H1 (cell line): ENCODE measurements around the gene FAM171A1. TPM values are rescaled to one million over a fixed set of nuclear protein-coding genes. Genes with fewer than 3 reads are reported as not detected.

Experiments
- CTCF ChIA-PET: fragments of 300-600 bp; sonication (Branson Sonifier 250); formaldehyde crosslinking; loops from one replicate; lab custom pipeline; 2021; ENCODE audit not compliant: partially characterized antibody; lab: Charles Lee
- POLR2A ChIA-PET: fragments of 300-600 bp; sonication (Branson Sonifier 250); formaldehyde crosslinking; loops from one replicate; lab custom pipeline; 2021; ENCODE audit warnings: inconsistent platforms; ENCODE audit not compliant: partially characterized antibody; lab: Charles Lee
- DNase-seq, 2 experiments: peaks; one replicate each; pipeline versions ENCODE4 v3.0.0 to v3.0.0-alpha.2; 2010 to 2022; ENCODE audit warnings: low spot score in 2 of 2, low read depth in 1 of 2, mixed read lengths in 1 of 2
- FAIRE-seq: peaks from 2 replicates; lab custom pipeline; 2011; peaks lifted over from hg19 to GRCh38; lab: Jason Lieb, UNC
- H2AFZ ChIP-seq: 2 replicates; pipeline ENCODE4 v1.8.1; 2012; ENCODE audit warnings: low read length, inconsistent platforms
- H2AK5ac ChIP-seq: 2 replicates; pipeline ENCODE4 v1.6.1; 2013; ENCODE audit warnings: low read depth, low read length
- H2BK120ac ChIP-seq: replicated peaks from 2 replicates; pipeline ENCODE3; 2013; ENCODE audit warnings: low read depth, low read length, inconsistent platforms
- H2BK12ac ChIP-seq: 2 replicates; pipeline ENCODE4 v1.6.1; 2013; ENCODE audit warnings: low read depth, low read length
- H2BK15ac ChIP-seq: 2 replicates; pipeline ENCODE4 v1.6.1; 2013; ENCODE audit warnings: low read length
- H2BK20ac ChIP-seq: 2 replicates; pipeline ENCODE4 v1.6.1; 2013; ENCODE audit warnings: low read length
- H2BK5ac ChIP-seq: 2 replicates; pipeline ENCODE4 v1.6.1; 2013; ENCODE audit warnings: low read depth, low read length
- H3K14ac ChIP-seq: 2 replicates; pipeline ENCODE4 v1.6.1; 2013; ENCODE audit warnings: inconsistent platforms; ENCODE audit not compliant: insufficient read length
- H3K18ac ChIP-seq: 2 replicates; pipeline ENCODE4 v1.6.1; 2013; ENCODE audit warnings: low read length; ENCODE audit errors: extremely low read depth
- H3K23ac ChIP-seq: 2 replicates; pipeline ENCODE4 v1.6.1; 2013; ENCODE audit warnings: inconsistent platforms; ENCODE audit not compliant: insufficient read length
- H3K23me2 ChIP-seq: 2 replicates; pipeline ENCODE4 v1.6.1; 2013; ENCODE audit warnings: low read depth, low read length
- H3K27ac ChIP-seq: 2 replicates; pipeline ENCODE4 v1.6.1; 2011; ENCODE audit warnings: low read depth, low read length, inconsistent platforms
- H3K27me3 ChIP-seq, 4 experiments: replicated peaks in 1 of 4; 1 replicate in 1 of 4; 2 replicates in 3 of 4; pipeline versions ENCODE4 v1.6.1 to v1.8.1; 2011 to 2013; ENCODE audit warnings: low read length in 3 of 4, mild to moderate bottlenecking in 3 of 4, inconsistent platforms in 2 of 4, mixed read lengths in 2 of 4, moderate library complexity in 1 of 4; ENCODE audit not compliant: control insufficient read depth in 3 of 4, insufficient read depth in 3 of 4; ENCODE audit errors: extremely low read depth in 1 of 4
- H3K36me3 ChIP-seq, 4 experiments: 2 replicates each; pipeline versions ENCODE4 v1.6.1 to v1.8.1; 2011 to 2013; ENCODE audit warnings: mild to moderate bottlenecking in 4 of 4, low read length in 3 of 4, moderate library complexity in 2 of 4, control low read depth in 1 of 4, inconsistent platforms in 1 of 4; ENCODE audit not compliant: insufficient read depth in 4 of 4, control insufficient read depth in 2 of 4
- H3K4ac ChIP-seq: replicated peaks from 2 replicates; pipeline ENCODE3; 2013; ENCODE audit warnings: low read length, low read depth, mixed read lengths, inconsistent platforms; ENCODE audit not compliant: insufficient read length
- H3K4me1 ChIP-seq, 4 experiments: replicated peaks in 1 of 4; 1 replicate in 1 of 4; 2 replicates in 3 of 4; pipeline versions ENCODE4 v1.6.1 to v1.8.1; 2011 to 2013; ENCODE audit warnings: low read length in 3 of 4, inconsistent platforms in 2 of 4, mixed read lengths in 1 of 4; ENCODE audit not compliant: insufficient read depth in 4 of 4, control insufficient read depth in 3 of 4
- H3K4me2 ChIP-seq, 2 experiments: 2 replicates each; pipeline versions ENCODE4 v1.6.1 to v1.8.1; 2011 to 2013; ENCODE audit warnings: low read depth in 2 of 2, low read length in 2 of 2, control low read depth in 1 of 2, inconsistent platforms in 1 of 2, mild to moderate bottlenecking in 1 of 2; ENCODE audit not compliant: insufficient read depth in 1 of 2
- H3K4me3 ChIP-seq, 4 experiments: fragments of 200-600, 300-600 bp in 1 of 4; sonication (generic), shearing (Covaris generic), sonication (Bioruptor Twin) in 1 of 4; 2 replicates each; pipeline versions ENCODE4 v1.5.1 to v1.8.1; 2011 to 2016; ENCODE audit warnings: low read length in 4 of 4, low read depth in 3 of 4, control low read depth in 2 of 4, inconsistent platforms in 2 of 4, mild to moderate bottlenecking in 2 of 4, mixed read lengths in 1 of 4, moderate library complexity in 1 of 4; ENCODE audit not compliant: insufficient read depth in 2 of 4; ENCODE audit errors: extremely low read depth in 1 of 4
- H3K56ac ChIP-seq: replicated peaks from 2 replicates; pipeline ENCODE3; 2013; ENCODE audit warnings: low read depth, mild to moderate bottlenecking, mixed read lengths, low read length, inconsistent platforms; ENCODE audit not compliant: insufficient read length
- H3K79me1 ChIP-seq: 2 replicates; pipeline ENCODE4 v1.6.1; 2013; ENCODE audit warnings: low read depth, low read length, control low read depth
- H3K79me2 ChIP-seq, 2 experiments: 2 replicates each; pipeline versions ENCODE4 v1.6.1 to v1.8.1; 2012 to 2013; ENCODE audit warnings: low read length in 2 of 2, mild to moderate bottlenecking in 2 of 2, inconsistent platforms in 1 of 2; ENCODE audit not compliant: insufficient read depth in 2 of 2, control insufficient read depth in 1 of 2
- H3K9ac ChIP-seq, 4 experiments: replicated peaks in 1 of 4; 1 replicate in 1 of 4; 2 replicates in 3 of 4; pipeline versions ENCODE4 v1.6.1 to v1.8.1; 2011 to 2013; ENCODE audit warnings: low read depth in 3 of 4, low read length in 3 of 4, control low read depth in 2 of 4, mild to moderate bottlenecking in 2 of 4, moderate library complexity in 2 of 4, inconsistent platforms in 1 of 4; ENCODE audit errors: extremely low read depth in 1 of 4
- H3K9me3 ChIP-seq, 2 experiments: 2 replicates each; pipeline versions ENCODE4 v1.6.1 to v1.8.1; 2012 to 2013; ENCODE audit warnings: mild to moderate bottlenecking in 2 of 2, moderate library complexity in 2 of 2, control low read depth in 1 of 2, inconsistent platforms in 1 of 2, low read depth in 1 of 2, low read length in 1 of 2, mixed read lengths in 1 of 2; ENCODE audit not compliant: insufficient read depth in 2 of 2
- H4K20me1 ChIP-seq, 2 experiments: replicated peaks in 1 of 2; 2 replicates each; pipeline versions ENCODE3 to v1.8.1; 2011 to 2013; ENCODE audit warnings: inconsistent platforms in 2 of 2, low read length in 2 of 2, mild to moderate bottlenecking in 1 of 2; ENCODE audit not compliant: insufficient read depth in 2 of 2, control insufficient read depth in 1 of 2
- H4K5ac ChIP-seq: 2 replicates; pipeline ENCODE4 v1.6.1; 2013; ENCODE audit warnings: low read length, low read depth, mixed read lengths, inconsistent platforms; ENCODE audit not compliant: insufficient read length
- H4K8ac ChIP-seq: 2 replicates; pipeline ENCODE4 v1.8.0; 2013; ENCODE audit warnings: mild to moderate bottlenecking, moderate library complexity, low read length, inconsistent platforms; ENCODE audit not compliant: insufficient read depth; ENCODE audit errors: extremely low read depth
- H4K91ac ChIP-seq: replicated peaks from 2 replicates; pipeline ENCODE3; 2013; ENCODE audit warnings: low read length, mixed read lengths, inconsistent platforms; ENCODE audit not compliant: insufficient read length
- BACH1 ChIP-seq: IDR thresholded peaks from 2 replicates; pipeline ENCODE4 v1.6.1; 2012; ENCODE audit warnings: low read length, improper control_type of control experiment
- CEBPB ChIP-seq: IDR thresholded peaks from 2 replicates; pipeline ENCODE4 v1.6.1; 2012; ENCODE audit warnings: low read depth, low read length
- CREB1 ChIP-seq: IDR thresholded peaks from 2 replicates; pipeline ENCODE4 v1.6.1; 2012; ENCODE audit warnings: inconsistent platforms
- CTBP2 ChIP-seq: IDR thresholded peaks from 2 replicates; pipeline ENCODE4 v1.7.0; 2011; ENCODE audit warnings: borderline replicate concordance, mild to moderate bottlenecking, moderate library complexity, mixed read lengths, low read length; ENCODE audit not compliant: insufficient read depth, insufficient read length
- EZH2 ChIP-seq: fragments of 200-600 bp; sonication (generic); IDR thresholded peaks from 2 replicates; pipeline ENCODE4 v1.7.1; 2012; ENCODE audit warnings: low read depth, mild to moderate bottlenecking, moderate library complexity, low read length, inconsistent platforms; ENCODE audit not compliant: severe bottlenecking
- FOSL1 ChIP-seq: IDR thresholded peaks from 2 replicates; pipeline ENCODE4 v1.6.1; 2011; ENCODE audit warnings: mild to moderate bottlenecking, low read depth, low read length, moderate library complexity; ENCODE audit not compliant: insufficient read depth
- NRF1 ChIP-seq: IDR thresholded peaks from 2 replicates; pipeline ENCODE4 v1.6.1; 2011; ENCODE audit warnings: mild to moderate bottlenecking, low read depth, low read length, improper control_type of control experiment
- PHF8 ChIP-seq: fragments of 200-600 bp; sonication (generic); conservative IDR thresholded peaks from 2 replicates; pipeline ENCODE4 v1.7.1; 2012; ENCODE audit warnings: low read depth, mild to moderate bottlenecking, inconsistent platforms, low read length, moderate library complexity
- RFX5 ChIP-seq: IDR thresholded peaks from 2 replicates; pipeline ENCODE4 v1.6.1; 2011; ENCODE audit warnings: low read depth, low read length, improper control_type of control experiment, borderline replicate concordance
- SP2 ChIP-seq: IDR thresholded peaks from 2 replicates; pipeline ENCODE4 v1.6.1; 2012; ENCODE audit warnings: mild to moderate bottlenecking, low read length, inconsistent platforms
- SUZ12 ChIP-seq: fragments of 200-600 bp; sonication (generic); IDR thresholded peaks from 2 replicates; pipeline ENCODE4 v1.6.1; 2012; ENCODE audit warnings: mild to moderate bottlenecking, inconsistent platforms, low read length, moderate library complexity, mixed read lengths
- TAF7 ChIP-seq: optimal IDR thresholded peaks from 2 replicates; pipeline ENCODE3; 2011; ENCODE audit warnings: low read depth, mild to moderate bottlenecking, inconsistent platforms, low read length, moderate library complexity, borderline replicate concordance
- WGBS, 2 experiments: shearing (Covaris generic) in 1 of 2; methylation state at CpG; one replicate each; pipeline versions ENCODE4 v1.1.6 to v1.1.7; 2013 to 2015; ENCODE audit warnings: low lambda C conversion rate in 2 of 2, mixed read lengths in 2 of 2, inconsistent platforms in 1 of 2, low coverage in 1 of 2, missing lambda C conversion rate in 1 of 2; ENCODE audit not compliant: insufficient replicate concordance in 2 of 2, insufficient coverage in 1 of 2, insufficient read length in 1 of 2; ENCODE audit errors: extremely low coverage in 1 of 2, missing lambda C conversion rate in 1 of 2; 5-methylcytosine and 5-hydroxymethylcytosine counted together
- polyA plus RNA-seq, 7 experiments: library from polyadenylated mRNA; depleted of rRNA in 3 of 7; stranded (reverse) in 5 of 7; unstranded in 2 of 7; fragments of >200 nt in 5 of 7; fragments of 200-250 nt in 2 of 7; gene quantifications; 1 replicate in 5 of 7; 2 replicates in 1 of 7; 4 replicates in 1 of 7; pipeline versions ENCODE4 v1.2.1 to v1.2.3, GENCODE V29; 2011 to 2013; ENCODE audit warnings: missing spikeins in 2 of 7, mixed read lengths in 2 of 7
- total RNA-seq: library from RNA; stranded (reverse); fragmentation: NEBNext Ultra II Directional; extraction: Animal tissue kit (Norgen Biotek cat#: 25700); gene quantifications from 2 replicates; pipeline ENCODE4 v1.2.1, GENCODE V29; 2021

Gene FAM171A1
- total and polyA plus RNA-seq, 2 of the 8 experiments (the other 6 are each of a cell fraction or from before 2014, with no cell fraction given) = 26.6 to 42.1 TPM

GRCh38 chr10:15416034-15416433, 44.9 kb upstream of the FAM171A1 start:
- H4K8ac ChIP-seq = no peak overlapping the region
- H2BK120ac ChIP-seq = no peak overlapping the region
- no peak overlapping the region for H3K4me2 ChIP-seq
- no peak overlapping the region for H4K91ac ChIP-seq
- H3K14ac ChIP-seq = no peak overlapping the region
- no peak overlapping the region for H3K4me3 ChIP-seq
- POLR2A ChIA-PET = no interaction called here
- no peak overlapping the region for H4K5ac ChIP-seq
- FAIRE-seq = no peak
- no peak overlapping the region for H3K56ac ChIP-seq
- no peak overlapping the region for H2BK5ac ChIP-seq
- no peaks in the 10 kb centered on the region for H3K4me1 ChIP-seq
- H3K9ac ChIP-seq = no peak overlapping the region
- no peak overlapping the region for H2BK20ac ChIP-seq
- H3K23ac ChIP-seq = no peak overlapping the region
- no peaks in the 10 kb centered on the region for H3K36me3 ChIP-seq
- H3K23me2 ChIP-seq = no peaks in the 10 kb centered on the region
- H2AK5ac ChIP-seq = no peak overlapping the region
- H3K9me3 ChIP-seq = no peaks in the 10 kb centered on the region; a peak in 1 of 4 replicates
- no peak overlapping the region for H3K27ac ChIP-seq
- TF ChIP-seq FOSL1 (no peak), TAF7 (no peak), SP2 (no peak), CEBPB (no peak), CTBP2 (no peak), RFX5 (no peak), SUZ12 (no peak), BACH1 (no peak), EZH2 (no peak), PHF8 (no peak), CREB1 (no peak), NRF1 (no peak)
- H4K20me1 ChIP-seq = no peaks in the 10 kb centered on the region
- CTCF ChIA-PET = no interaction called here
- no peak overlapping the region for H2BK15ac ChIP-seq
- H3K27me3 ChIP-seq = no peaks in the 10 kb centered on the region
- no peak overlapping the region for H2BK12ac ChIP-seq
- no peak overlapping the region for H3K18ac ChIP-seq
- no peaks in the 10 kb centered on the region for H3K79me2 ChIP-seq
- no peak overlapping the region for H3K4ac ChIP-seq
- H3K79me1 ChIP-seq = no peaks in the 10 kb centered on the region
- no peak for DNase-seq
- no peak overlapping the region for H2AFZ ChIP-seq
- WGBS, 2 experiments = 63% methylated on average over 1 of the region's 1 CpG; no CpG with 5 or more reads in 1 of the 2 experiments
